HG02970 (cell line): Measurements from ENCODE around the gene CUL4A.
"Not testable (repeated sequence)": the region's sequence is repeated elsewhere in the genome, so short reads cannot be mapped to it uniquely, and the experiment has no call there.

Source experiments
- ATAC-seq: cut with Tn5 transposase; IDR thresholded peaks from one replicate; pipeline ENCODE4 v1.9.1; 2021; ENCODE audit warnings: mild to moderate bottlenecking, moderate library complexity, moderate number of reproducible peaks; ENCODE audit not compliant: unreplicated experiment, low FRiP score

CUL4A gene

DNA sequence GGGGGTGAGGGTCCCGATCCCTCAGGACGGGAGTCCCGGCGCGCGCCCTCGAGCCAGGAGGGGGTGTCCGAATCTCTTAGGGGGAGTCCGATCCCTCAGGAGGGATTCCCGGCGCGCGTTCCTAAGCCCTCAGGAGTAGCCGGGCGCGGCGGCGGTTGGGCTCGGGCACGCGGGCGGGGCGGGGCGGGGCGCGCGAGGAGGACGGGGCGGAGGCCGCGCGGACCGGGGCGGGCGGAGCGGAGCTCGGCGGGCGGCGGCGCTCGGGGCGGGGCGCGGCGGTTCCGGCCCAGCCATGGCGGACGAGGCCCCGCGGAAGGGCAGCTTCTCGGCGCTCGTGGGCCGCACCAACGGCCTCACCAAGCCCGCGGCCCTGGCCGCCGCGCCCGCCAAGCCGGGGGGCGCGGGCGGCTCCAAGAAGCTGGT, at the start of gene CUL4A:
TSS of gene CUL4A (plus strand) at position 278 of the 423 bp plus-strand sequence. CDS start at position 293, 15 bp downstream.
- peak; percentile 45 for ATAC-seq

GRCh38 chr13:113159701-113160100, 49.7 kb upstream of the CUL4A start:
- no peak for ATAC-seq

GRCh38 chr13:113160983-113161382, 48.4 kb upstream of the CUL4A start:
- ATAC-seq = no peak

DNA sequence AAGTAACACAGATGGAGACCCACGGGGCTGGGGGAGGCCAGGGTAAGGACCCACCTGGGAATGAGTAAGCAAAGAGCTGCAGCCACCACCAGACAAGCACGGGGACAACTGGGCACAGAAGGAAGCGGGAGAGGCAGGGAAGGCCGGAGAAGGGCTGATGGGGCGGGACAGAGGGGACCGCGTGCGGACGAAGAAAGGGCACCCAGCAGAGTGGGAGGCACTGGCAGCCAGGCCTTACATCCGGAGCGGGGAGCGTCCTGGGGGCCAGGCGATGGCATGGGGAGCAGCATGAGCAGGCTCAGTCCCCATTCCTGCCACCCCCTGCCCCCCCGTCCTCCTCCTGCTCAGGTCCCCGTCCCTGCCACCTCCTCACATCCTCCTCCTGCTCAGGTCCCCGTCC, 48.0 kb upstream of the CUL4A start:
- ATAC-seq = no peak

DNA sequence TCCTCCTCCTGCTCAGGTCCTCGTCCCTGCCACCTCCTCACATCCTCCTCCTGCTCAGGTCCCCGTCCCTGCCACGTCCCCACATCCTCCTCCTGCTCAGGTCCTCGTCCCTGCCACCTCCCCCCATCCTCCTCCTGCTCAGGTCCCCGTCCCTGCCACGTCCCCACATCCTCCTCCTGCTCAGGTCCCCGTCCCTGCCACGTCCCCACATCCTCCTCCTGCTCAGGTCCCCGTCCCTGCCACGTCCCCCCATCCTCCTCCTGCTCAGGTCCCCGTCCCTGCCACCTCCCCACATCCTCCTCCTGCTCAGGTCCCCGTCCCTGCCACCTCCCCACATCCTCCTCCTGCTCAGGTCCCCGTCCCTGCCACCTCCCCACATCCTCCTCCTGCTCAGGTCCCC, 47.4 kb upstream of the CUL4A start:
- ATAC-seq = not testable (repeated sequence)

DNA sequence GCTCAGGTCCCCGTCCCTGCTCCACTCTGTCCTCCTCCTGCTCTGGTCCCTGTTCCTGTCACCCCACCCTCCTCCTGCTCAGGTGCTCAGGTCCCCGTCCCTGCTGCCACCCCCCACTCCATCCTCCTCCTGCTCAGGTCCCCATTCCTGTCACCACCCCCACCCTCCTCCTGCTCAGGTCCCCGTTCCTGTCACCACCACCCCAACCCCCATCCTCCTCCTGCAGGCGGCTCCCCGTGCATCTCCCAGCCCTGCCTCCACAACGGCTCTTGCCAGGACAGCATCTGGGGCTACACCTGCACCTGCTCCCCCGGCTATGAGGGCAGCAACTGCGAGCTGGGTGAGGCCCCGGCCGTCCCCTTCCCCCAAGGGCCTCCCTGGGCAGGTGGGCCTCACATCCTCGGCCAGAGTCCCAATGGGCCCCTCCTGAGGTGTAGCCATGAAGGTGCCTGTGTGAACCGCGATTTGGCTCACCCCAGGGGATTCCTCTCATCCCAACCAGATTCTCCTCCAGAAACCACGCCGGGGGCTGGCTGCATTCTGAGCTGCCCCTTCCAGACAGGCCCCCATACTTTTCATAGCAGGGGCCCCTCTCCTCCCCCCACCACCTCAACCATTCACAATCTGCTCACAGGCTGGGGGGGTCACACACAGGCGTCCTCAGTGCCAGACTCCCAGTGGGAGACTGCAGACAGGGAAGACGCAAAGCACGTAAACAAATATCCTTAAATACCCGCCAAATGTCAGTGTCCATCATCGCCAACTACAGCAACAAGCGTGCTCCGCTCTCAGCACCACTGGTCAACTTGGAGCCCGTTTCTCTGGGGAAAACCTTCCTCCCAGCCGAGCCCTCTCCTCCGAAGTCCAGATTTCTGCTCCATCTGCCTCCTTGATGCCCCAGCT, 46.4 kb upstream of the CUL4A start:
- ATAC-seq = no peak

DNA sequence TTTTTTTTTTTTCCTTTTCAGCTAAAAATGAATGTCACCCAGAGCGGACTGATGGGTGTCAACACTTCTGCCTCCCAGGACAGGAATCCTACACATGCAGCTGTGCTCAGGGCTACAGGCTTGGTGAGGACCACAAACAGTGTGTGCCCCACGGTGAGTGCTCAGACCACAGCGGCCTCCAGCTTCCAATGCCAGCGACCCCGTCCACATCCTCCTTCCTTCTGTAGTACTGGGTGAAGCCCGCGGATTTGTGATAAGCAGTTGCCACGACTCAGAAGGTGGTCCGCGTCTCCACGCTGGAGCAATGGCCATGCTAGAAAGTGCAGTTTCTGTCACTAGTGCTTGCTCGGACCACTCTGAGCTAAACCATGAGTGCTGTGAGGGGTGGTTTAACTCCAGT, 44.9 kb upstream of the CUL4A start:
- no peak for ATAC-seq

DNA sequence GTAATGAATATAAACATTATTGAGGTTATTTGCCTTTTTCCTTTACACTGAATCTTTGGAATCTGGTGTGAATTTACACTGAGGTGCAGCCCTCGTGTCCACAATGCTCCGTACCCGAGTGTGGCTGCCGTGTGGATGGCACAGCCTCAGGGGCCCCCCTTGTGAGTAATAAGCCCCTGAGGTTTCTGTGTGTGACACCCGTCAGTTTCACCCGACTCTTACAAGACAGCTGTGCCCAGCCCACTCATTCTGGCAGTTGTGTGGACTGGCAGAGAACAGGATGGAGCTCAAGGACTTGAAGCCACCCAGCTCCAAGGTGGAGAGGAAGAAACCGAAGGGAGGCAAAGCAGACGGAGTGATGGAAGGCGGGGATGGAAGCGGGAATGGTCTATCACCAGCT, 43.1 kb upstream of the CUL4A start:
- ATAC-seq = no peak

DNA sequence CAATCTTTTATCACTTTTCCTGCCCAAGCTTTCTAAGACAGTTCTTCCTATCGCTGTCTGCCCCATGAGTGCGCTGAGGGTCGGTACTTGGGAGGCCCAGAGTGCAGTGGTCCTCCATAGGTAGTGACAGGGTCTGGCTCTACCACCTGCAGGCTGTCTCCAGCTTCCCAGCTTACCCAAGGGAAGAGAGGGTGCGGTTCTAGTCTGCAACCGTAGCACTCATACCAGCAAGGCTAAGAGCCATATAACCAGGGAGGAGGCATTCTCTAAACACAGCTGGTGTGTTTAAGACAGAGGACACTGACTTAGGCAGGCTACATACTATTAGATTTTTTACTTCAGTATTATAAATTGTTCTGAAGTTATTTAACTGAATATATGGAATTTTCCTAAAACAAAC, 42.7 kb upstream of the CUL4A start:
- ATAC-seq = no peak

DNA sequence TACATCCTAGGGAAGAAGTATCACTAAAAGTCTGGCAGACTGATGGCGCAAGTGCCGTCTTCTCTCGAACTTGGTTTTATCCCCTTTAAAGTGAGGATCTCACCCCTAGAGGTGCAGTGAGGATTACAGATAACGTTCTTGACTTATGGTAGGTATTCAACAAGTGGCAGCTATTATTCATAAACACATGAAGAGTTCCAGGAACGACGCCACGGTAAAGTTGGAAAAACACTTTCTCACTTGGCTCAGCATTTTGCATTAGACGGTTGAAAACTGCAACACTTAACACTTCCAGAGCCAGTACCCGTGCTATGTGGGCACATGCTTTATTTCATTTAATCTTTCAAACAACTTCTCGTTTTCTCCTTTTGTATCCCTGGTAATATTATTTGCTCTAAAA, 42.3 kb upstream of the CUL4A start:
- no peak for ATAC-seq

DNA sequence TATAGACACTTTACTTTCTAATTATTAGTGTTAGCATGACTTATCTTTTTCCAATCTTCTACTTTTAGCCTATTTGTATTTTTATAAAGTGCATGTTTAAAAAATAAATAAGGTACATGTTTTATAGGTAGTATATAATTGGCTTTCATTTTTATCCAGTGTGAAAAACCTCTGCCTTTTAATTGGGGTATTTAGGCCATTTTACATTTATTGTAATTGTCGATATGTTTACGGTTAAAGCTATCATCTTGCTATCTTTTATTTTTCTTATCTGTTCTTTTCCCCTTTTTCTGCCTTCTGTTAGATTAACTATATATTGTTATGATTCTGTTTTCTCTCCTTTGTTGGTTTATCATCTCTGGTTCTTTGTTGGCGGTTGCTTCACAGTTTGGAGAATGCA, 41.8 kb upstream of the CUL4A start:
- no peak for ATAC-seq

DNA sequence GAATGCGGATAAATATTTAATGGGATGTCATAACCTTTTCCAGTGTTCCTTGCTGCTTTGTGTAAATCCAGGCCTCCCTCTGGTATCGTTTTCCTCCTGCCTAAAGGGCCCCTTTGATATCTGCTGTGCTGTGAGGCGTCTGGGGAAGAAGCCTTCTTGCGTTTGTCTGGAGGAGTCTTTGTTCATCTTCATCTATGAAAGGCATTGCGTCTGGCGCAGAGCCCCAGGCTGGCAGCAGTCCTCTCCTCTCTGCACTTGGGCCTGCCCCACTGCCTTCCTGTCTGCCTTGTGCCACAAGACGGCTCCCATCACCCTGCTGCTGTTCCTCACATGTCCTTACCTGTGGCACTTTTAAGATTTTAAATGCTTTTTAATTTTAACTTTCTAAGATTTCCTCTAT, 41.2 kb upstream of the CUL4A start:
- no peak for ATAC-seq

DNA sequence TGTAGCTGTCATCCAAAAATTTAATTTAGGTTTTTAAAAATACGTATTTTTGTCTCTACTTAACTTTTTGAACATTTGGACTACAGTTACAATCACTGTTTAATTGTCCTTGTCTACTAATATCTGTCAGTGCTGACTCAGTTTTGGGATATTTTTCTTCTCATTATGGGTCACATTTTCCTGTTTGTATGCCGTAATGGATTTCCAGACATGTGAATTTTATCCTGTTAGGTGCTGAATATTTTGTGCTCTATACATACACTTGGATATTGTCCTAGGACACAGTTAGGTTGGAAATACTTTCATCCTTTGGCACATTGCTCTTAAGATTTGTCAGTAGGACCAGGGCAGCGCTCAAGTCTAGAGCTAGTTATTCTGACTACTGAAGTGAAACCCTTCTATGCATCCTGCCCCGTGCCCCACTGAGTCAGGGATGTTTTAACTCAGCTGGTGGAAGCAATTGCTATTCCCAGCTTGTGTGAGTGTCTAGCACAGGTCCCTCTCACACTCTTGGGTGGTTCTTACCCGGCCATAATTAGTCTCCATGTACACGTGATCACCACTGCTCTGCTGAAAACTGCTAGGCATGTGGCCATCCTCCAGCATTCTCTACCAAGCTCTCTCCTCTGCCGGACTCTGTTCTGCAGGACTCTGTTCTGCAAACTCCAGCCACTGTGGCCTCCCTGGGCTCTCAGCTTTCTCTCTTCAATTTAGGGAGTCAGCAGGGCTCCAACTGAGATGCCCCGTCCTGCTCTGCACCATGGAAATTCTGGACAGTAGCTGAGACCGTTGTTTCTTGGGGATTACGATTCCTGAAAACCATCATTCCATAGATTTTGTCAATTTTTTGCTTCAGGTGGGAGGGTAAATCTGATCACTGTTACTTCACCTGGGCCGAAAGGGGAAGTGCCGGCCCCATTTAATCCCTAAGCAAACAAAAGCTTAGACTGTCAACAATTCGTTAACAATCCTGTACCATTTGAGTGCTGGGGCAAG, 39.8 kb upstream of the CUL4A start:
- ATAC-seq = no peak

DNA sequence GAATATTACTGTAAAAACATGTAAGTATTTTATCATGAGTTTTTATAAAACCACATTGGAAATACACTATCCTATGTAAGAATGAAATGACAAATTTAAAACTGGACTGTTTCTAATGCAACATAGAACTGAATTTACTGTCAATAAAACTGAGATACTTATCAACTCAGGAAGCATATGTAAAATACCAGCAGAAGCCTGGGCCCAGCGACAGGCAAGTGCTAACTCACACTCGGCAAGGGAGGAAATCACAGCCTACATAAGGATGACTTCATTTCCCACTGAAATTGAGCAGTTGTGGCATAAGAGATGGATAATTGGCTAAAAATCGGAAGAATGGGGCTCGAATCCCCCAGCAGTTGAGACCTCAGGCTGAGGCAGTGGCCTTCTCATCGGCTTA, 38.9 kb upstream of the CUL4A start:
- no peak for ATAC-seq

GRCh38 chr13:113171250-113172125, 37.9 kb upstream of the CUL4A start:
- ATAC-seq = no peak

GRCh38 chr13:113172419-113172926, 36.9 kb upstream of the CUL4A start:
- no peak for ATAC-seq

- ATAC-seq = no peak
Observed at GRCh38 chr13:113176280-113176679, 33.1 kb upstream of the CUL4A start.

DNA sequence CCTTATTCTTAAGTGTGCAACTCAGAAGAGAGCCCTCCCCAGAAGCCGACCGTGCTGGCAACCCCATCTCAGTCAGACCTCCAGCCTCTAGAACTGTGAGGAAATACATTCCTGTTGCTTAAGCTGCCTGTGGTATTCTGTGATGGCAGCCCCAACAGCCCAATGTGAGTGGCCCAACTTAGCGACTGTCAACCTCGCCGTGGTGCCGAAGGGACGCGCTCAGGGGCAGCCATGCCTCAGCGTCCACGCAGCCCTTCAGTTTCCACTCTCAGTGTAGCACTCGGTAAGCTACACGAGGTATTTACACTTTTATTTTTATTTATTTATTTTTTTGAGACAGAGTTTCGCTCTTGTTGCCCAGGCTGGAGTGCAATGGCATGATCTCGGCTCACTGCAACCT, 32.6 kb upstream of the CUL4A start:
- no peak for ATAC-seq

GRCh38 chr13:113178070-113178895, 31.1 kb upstream of the CUL4A start:
- no peak for ATAC-seq
